ENCODE measurements around the gene ATMIN. TPM values are rescaled to one million over a fixed set of nuclear protein-coding genes. Genes with fewer than 3 reads are reported as not detected.

ATMIN gene
- total and polyA plus RNA-seq, 8 donors, result 30.7 to 45.0 (median 39.5) TPM

DNA sequence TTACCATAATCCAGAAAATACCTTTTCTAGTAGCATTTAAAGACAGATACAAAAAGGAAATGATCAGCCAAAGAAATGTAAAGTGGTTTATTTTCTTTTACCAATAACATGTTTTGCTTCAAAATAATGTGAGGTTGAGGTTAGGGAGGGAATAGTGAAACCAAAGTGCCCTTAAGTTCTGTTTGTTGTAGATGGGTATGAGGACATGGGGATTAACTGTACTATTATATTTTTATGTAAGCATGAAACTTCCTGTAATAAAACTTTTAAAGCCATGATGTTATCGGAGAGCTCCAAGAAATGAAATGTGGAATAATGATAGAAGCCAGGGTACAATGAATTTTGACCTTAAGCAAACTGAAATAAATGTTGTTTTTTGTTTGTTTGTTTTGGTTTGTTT, 31.5 kb downstream of the ATMIN start:
- intact Hi-C loops (cut with DNase I), result no loop called here
- H3K27me3 ChIP-seq, result no peaks in the 10 kb centered on the region
- no peaks in the 10 kb centered on the region for H3K9me3 ChIP-seq
- no peaks in the 10 kb centered on the region for H3K36me3 ChIP-seq
- no peak overlapping the region for H3K27ac ChIP-seq
- ATAC-seq (no peak), DNase-seq (no peak)
- no peak overlapping the region for H3K4me3 ChIP-seq
- H3K4me1 ChIP-seq, result no peaks in the 10 kb centered on the region
- TF ChIP-seq, protein P1, sequence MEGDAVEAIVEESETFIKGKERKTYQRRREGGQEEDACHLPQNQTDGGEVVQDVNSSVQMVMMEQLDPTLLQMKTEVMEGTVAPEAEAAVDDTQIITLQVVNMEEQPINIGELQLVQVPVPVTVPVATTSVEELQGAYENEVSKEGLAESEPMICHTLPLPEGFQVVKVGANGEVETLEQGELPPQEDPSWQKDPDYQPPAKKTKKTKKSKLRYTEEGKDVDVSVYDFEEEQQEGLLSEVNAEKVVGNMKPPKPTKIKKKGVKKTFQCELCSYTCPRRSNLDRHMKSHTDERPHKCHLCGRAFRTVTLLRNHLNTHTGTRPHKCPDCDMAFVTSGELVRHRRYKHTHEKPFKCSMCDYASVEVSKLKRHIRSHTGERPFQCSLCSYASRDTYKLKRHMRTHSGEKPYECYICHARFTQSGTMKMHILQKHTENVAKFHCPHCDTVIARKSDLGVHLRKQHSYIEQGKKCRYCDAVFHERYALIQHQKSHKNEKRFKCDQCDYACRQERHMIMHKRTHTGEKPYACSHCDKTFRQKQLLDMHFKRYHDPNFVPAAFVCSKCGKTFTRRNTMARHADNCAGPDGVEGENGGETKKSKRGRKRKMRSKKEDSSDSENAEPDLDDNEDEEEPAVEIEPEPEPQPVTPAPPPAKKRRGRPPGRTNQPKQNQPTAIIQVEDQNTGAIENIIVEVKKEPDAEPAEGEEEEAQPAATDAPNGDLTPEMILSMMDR (IDR thresholded peaks at IDR 0.05), result no peak

DNA sequence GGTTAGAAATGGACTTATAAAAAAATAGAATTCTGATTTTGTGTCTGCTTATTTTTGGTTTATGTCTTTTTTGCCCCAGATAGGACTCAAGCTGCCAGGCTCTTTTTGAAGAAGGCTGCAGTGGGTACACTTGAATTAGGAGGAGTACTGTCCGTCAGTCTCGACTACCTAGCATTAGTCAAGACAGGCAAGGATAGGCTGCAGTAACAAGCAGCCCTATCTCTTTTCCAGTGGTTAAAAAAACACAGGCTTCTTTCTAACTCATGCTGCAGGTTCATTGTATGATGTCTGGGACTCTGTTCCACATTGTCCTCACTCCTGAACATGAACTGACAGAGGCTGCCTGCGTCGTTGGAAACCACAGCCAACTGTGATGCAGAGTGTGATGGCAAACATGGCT, 33.4 kb downstream of the ATMIN start:
- H3K27me3 ChIP-seq, result no peaks in the 10 kb centered on the region
- TF ChIP-seq, protein P1 (IDR thresholded peaks at IDR 0.05), result no peak
- H3K4me1 ChIP-seq, result no peaks in the 10 kb centered on the region
- DNase-seq, result no peak
- no peak overlapping the region for H3K27ac ChIP-seq
- no peaks in the 10 kb centered on the region for H3K36me3 ChIP-seq
- intact Hi-C loops (cut with DNase I), result no loop called here
- no peak for ATAC-seq
- H3K9me3 ChIP-seq, result no peaks in the 10 kb centered on the region
- no peak overlapping the region for H3K4me3 ChIP-seq

DNA sequence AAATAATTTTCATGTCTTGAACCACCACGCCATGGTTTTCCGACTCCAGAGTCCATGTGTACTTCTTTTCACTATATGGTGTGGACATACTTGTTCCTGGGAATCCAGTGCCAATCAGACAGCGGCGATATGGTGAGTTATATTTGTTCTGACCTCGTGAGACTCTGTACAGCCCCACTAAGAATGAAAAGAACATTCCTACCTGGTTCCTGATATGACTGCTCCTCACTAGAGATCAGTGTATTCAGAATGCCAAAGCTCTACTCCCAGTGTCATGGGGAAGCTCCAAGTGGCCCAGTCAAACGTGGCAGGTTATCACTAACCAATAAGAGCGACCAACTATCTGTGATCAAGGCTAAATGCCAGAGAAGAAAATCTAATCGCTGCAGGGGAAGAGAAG, 35.3 kb downstream of the ATMIN start:
- DNase-seq (no peak), ATAC-seq (no peak)
- Histone ChIP-seq H3K27me3 (no peaks in the 10 kb centered on the region), H3K9me3 (no peaks in the 10 kb centered on the region), H3K4me3 (no peak overlapping the region), H3K27ac (no peak overlapping the region), H3K36me3 (no peaks in the 10 kb centered on the region), H3K4me1 (peaks cover 0 to under 1% of the 10 kb centered on the region in 2 donors)
- TF ChIP-seq, protein P1 (IDR thresholded peaks at IDR 0.05), result no peak
- intact Hi-C loops (cut with DNase I), result no loop called here

DNA sequence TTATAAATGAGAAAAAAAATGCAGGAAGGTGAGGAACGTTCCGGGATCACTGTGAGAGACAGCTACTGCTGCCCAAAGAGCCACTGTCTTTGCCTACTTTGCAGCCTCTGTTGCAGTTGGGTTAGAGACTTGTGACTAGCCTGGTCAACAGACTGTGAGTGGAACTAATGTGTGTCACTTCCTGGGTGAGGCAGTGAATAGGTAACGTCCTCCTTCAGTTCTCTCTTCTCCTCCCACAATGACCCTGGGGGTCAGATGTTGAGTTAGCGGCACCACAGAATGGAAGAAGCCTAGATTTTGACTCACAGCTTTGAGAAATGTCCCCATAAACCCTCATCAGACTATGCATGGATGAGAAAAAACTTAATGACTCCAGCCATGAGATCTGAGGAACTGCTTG, 36.2 kb downstream of the ATMIN start:
- no peaks in the 10 kb centered on the region for H3K36me3 ChIP-seq
- ATAC-seq, result no peak
- intact Hi-C loops (cut with DNase I), result no loop called here
- DNase-seq, result no peak
- no peaks in the 10 kb centered on the region for H3K27me3 ChIP-seq
- H3K27ac ChIP-seq, result no peak overlapping the region
- H3K4me3 ChIP-seq, result no peak overlapping the region
- TF ChIP-seq, protein P1 (IDR thresholded peaks at IDR 0.05), result no peak
- no peaks in the 10 kb centered on the region for H3K9me3 ChIP-seq
- H3K4me1 ChIP-seq, result peaks cover 0 to 6% of the 10 kb centered on the region in 2 donors

DNA sequence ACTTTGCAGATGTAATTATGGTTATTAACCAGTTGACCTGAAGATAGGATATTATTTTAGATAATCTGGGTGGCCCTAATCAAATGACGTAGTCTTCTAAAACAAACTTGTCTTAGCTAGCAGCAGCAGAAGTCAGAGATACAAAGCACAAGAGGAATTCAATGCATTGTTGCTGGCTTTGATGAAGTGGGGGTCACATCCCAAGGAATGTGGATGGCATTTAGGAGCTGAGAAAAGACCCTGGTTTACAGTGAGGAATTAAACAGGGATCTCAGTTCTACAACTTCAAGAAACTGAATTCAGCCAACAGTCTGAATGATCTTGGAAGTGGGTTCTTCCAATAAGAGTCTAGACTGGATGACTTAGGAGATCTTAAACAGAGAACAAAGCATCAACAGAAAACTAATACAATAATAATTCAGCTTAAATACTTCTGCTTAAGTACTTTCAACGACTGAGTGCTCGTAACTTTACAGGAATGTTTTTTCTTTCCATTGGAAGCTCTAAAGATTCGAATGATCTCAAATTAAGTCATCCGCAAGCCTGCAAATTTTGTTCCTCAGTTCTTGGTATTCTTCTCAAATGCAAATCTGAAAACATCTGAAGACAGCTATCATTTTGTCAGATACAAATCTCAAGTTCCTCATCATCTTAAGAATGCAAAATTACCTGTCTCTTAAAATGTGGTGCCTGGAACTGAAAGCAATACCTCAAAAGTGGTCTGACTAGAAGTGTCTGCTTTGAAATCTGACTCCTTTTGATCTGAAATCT, 38.1 kb downstream of the ATMIN start:
- no peak for ATAC-seq
- TF ChIP-seq, protein P1 (IDR thresholded peaks at IDR 0.05), result no peak
- no peaks in the 10 kb centered on the region for H3K9me3 ChIP-seq
- no peak overlapping the region for H3K4me3 ChIP-seq
- no peak for DNase-seq
- intact Hi-C loops (cut with DNase I), result no loop called here
- H3K36me3 ChIP-seq, result no peaks in the 10 kb centered on the region
- no peaks in the 10 kb centered on the region for H3K27me3 ChIP-seq
- peaks cover 0 to 13% of the 10 kb centered on the region in 2 donors for H3K4me1 ChIP-seq
- H3K27ac ChIP-seq, result no peak overlapping the region
